GM12878 (cell line): Measurements from ENCODE around the gene SLC28A2. TPM values are rescaled to one million over a fixed set of nuclear protein-coding genes. Genes with fewer than 3 reads are reported as not detected.

Source experiments
- TAF1 ChIP-seq: IDR thresholded peaks from 2 replicates; pipeline ENCODE4 v1.6.1; 2011; ENCODE audit warnings: mild to moderate bottlenecking, low read depth, low read length, borderline replicate concordance
- ZNF592 ChIP-seq: fragments of 450-650 bp; IDR thresholded peaks from 2 replicates; pipeline ENCODE4 v1.6.1; 2017; ENCODE audit warnings: mild to moderate bottlenecking, moderate library complexity
- ZNF687 ChIP-seq: fragments of 450-650 bp; IDR thresholded peaks from 2 replicates; pipeline ENCODE4 v1.6.1; 2017; ENCODE audit warnings: mild to moderate bottlenecking, moderate library complexity
- polyA plus RNA-seq, 11 experiments: library from polyadenylated mRNA; depleted of rRNA in 4 of 11; unstranded in 6 of 11; stranded (reverse) in 5 of 11; fragments of >200 nt; fragmentation: Nextera tagmentation in 4 of 11; fragmentation: Illumina TruSeq in 1 of 11; extraction: Ambion mirVana in 4 of 11; extraction: Trizol in 1 of 11; gene quantifications; 1 replicate in 1 of 11; 2 replicates in 10 of 11; pipeline versions ENCODE4 v1.2.1 to v1.2.3, GENCODE V29; 2011 to 2016; ENCODE audit warnings: inconsistent platforms in 2 of 11, missing spikeins in 2 of 11, low read depth in 1 of 11
- total RNA-seq, 4 experiments: library from RNA; depleted of rRNA in 3 of 4; stranded (reverse); fragments of >200 nt in 3 of 4; fragmentation: Illumina TruSeq in 1 of 4; extraction: Trizol in 1 of 4; gene quantifications; 2 replicates each; pipeline versions ENCODE4 v1.2.1 to v1.2.3, GENCODE V29; 2013 to 2021

SLC28A2 gene
- total and polyA plus RNA-seq, 10 of the 15 experiments (the other 5 are each of a cell fraction or from before 2014, with no cell fraction given), result 0.02 to 0.21 (median 0.14) TPM; not detected in 6

- TF ChIP-seq ZNF592, result no peak
- no peak for TF ChIP-seq ZNF687
- TF ChIP-seq TAF1, result no peak
Observed at GRCh38 chr15:45228931-45229330, 23.1 kb upstream of the SLC28A2 start (continued).
